OCI-LY1 (cell line): ENCODE data around the gene ABLIM2.

ENCODE experiments used
- H2AFZ ChIP-seq: fragments of 200-600 bp; sonication (generic), shearing (Covaris generic); 2 replicates; pipeline ENCODE4 v1.6.0; 2014; ENCODE audit warnings: antibody characterized with exemption, mild to moderate bottlenecking, low read length
- H3F3A ChIP-seq: fragments of 200-600 bp; sonication (generic), shearing (Covaris generic); 2 replicates; pipeline ENCODE4 v1.6.0; 2014; ENCODE audit warnings: mild to moderate bottlenecking, antibody characterized with exemption, low read length, moderate library complexity; ENCODE audit not compliant: insufficient read depth
- H3K27ac ChIP-seq: fragments of 200-600 bp; sonication (generic); 2 replicates; pipeline ENCODE4 v1.5.1; 2014; ENCODE audit warnings: low read length, mixed run types, mild to moderate bottlenecking, low read depth; ENCODE audit not compliant: poor library complexity, severe bottlenecking
- H3K27me3 ChIP-seq: fragments of 200-600 bp; sonication (generic); 2 replicates; pipeline ENCODE4 v1.6.0; 2014; ENCODE audit warnings: antibody characterized with exemption, mild to moderate bottlenecking, low read length, moderate library complexity; ENCODE audit not compliant: insufficient read depth
- H3K36me3 ChIP-seq: fragments of 200-600 bp; sonication (generic); 2 replicates; pipeline ENCODE4 v1.6.1; 2014; ENCODE audit warnings: mild to moderate bottlenecking, antibody characterized with exemption, low read length, moderate library complexity, mixed read lengths; ENCODE audit not compliant: insufficient read depth
- H3K4me1 ChIP-seq: fragments of 200-600 bp; sonication (generic); 2 replicates; pipeline ENCODE4 v1.5.1; 2014; ENCODE audit warnings: mild to moderate bottlenecking, low read length, moderate library complexity; ENCODE audit not compliant: insufficient read depth, severe bottlenecking
- H3K4me2 ChIP-seq: fragments of 200-600 bp; sonication (generic), shearing (Covaris generic); 2 replicates; pipeline ENCODE4 v1.6.1; 2014; ENCODE audit warnings: low read length
- H3K4me3 ChIP-seq: fragments of 200-600 bp; sonication (generic); 2 replicates; pipeline ENCODE4 v1.5.1; 2014; ENCODE audit warnings: low read length, low read depth, mild to moderate bottlenecking, mixed read lengths; ENCODE audit not compliant: poor library complexity, severe bottlenecking
- H3K79me2 ChIP-seq: fragments of 200-600 bp; shearing (Covaris generic); 2 replicates; pipeline ENCODE4 v1.6.1; 2016; ENCODE audit warnings: mixed run types, low read length, mixed read lengths; ENCODE audit not compliant: insufficient read depth
- H3K9ac ChIP-seq: fragments of 200-600 bp; sonication (generic), shearing (Covaris generic); 2 replicates; pipeline ENCODE4 v1.6.1; 2014; ENCODE audit warnings: mild to moderate bottlenecking, low read length, mixed read lengths
- H3K9me2 ChIP-seq: fragments of 200-600 bp; sonication (generic), shearing (Covaris generic); 2 replicates; pipeline ENCODE4 v1.6.1; 2014; ENCODE audit warnings: low read depth, mild to moderate bottlenecking, low read length, mixed read lengths
- H3K9me3 ChIP-seq: fragments of 200-600 bp; shearing (Covaris generic); 2 replicates; pipeline ENCODE4 v1.6.1; 2014; ENCODE audit warnings: low read length, mixed read lengths
- H4K20me1 ChIP-seq: fragments of 200-600 bp; sonication (generic), shearing (Covaris generic); 2 replicates; pipeline ENCODE4 v1.6.0; 2016; ENCODE audit warnings: mild to moderate bottlenecking, low read length; ENCODE audit not compliant: insufficient read depth
- CTCF ChIP-seq: fragments of 200-600 bp; sonication (generic), shearing (Covaris generic); IDR thresholded peaks from 2 replicates; pipeline ENCODE4 v1.5.1; 2017; ENCODE audit warnings: mild to moderate bottlenecking, antibody characterized with exemption, low read length, moderate library complexity, mixed read lengths
- EZH2 ChIP-seq: fragments of 200-600 bp; sonication (generic), shearing (Covaris generic); IDR thresholded peaks from 2 replicates; pipeline ENCODE4 v1.8.0; 2017; ENCODE audit warnings: borderline replicate concordance, mixed run types, mild to moderate bottlenecking, antibody characterized with exemption, low read length, moderate library complexity, mixed read lengths

The ABLIM2 gene

GRCh38 chr4:8127051-8127826, 31.4 kb downstream of the ABLIM2 start:
- no peaks in the 10 kb centered on the region for H3K79me2 ChIP-seq
- no peak overlapping the region for H3K4me2 ChIP-seq
- no peaks in the 10 kb centered on the region for H3K9me3 ChIP-seq
- no peaks in the 10 kb centered on the region for H3K9me2 ChIP-seq
- no peaks in the 10 kb centered on the region for H3K27me3 ChIP-seq
- peaks cover 26% of the 10 kb centered on the region for H3K4me1 ChIP-seq
- no peaks in the 10 kb centered on the region for H3F3A ChIP-seq
- no peak overlapping the region for H3K27ac ChIP-seq
- H4K20me1 ChIP-seq = no peaks in the 10 kb centered on the region
- H3K4me3 ChIP-seq = no peak overlapping the region
- TF ChIP-seq EZH2 (no peak), CTCF (no peak)
- H2AFZ ChIP-seq = no peak overlapping the region
- H3K9ac ChIP-seq = no peak overlapping the region
- no peaks in the 10 kb centered on the region; the same call in 1 of the 2 replicates for H3K36me3 ChIP-seq

- H3K9me3 ChIP-seq = no peaks in the 10 kb centered on the region
- no peak overlapping the region for H3K9ac ChIP-seq
- no peaks in the 10 kb centered on the region for H3K9me2 ChIP-seq
- H2AFZ ChIP-seq = no peak overlapping the region
- H3K4me3 ChIP-seq = no peak overlapping the region
- no peak overlapping the region for H3K4me2 ChIP-seq
- peaks cover 26% of the 10 kb centered on the region for H3K4me1 ChIP-seq
- no peak for TF ChIP-seq CTCF
- TF ChIP-seq EZH2 = no peak
- H3K27ac ChIP-seq = no peak overlapping the region
- no peaks in the 10 kb centered on the region for H3K79me2 ChIP-seq
- no peaks in the 10 kb centered on the region for H3F3A ChIP-seq
- no peaks in the 10 kb centered on the region for H4K20me1 ChIP-seq
- no peaks in the 10 kb centered on the region; the same call in 1 of the 2 replicates for H3K36me3 ChIP-seq
- H3K27me3 ChIP-seq = no peaks in the 10 kb centered on the region
These were observed 32.1 kb downstream of the ABLIM2 start for GRCh38 chr4:8126523-8126922.

GRCh38 chr4:8125526-8126056, 33.0 kb downstream of the ABLIM2 start:
- Histone ChIP-seq H3F3A (no peaks in the 10 kb centered on the region), H3K4me3 (no peak overlapping the region)

More at GRCh38 chr4:8125526-8126056, 33.0 kb downstream of the ABLIM2 start:
- Histone ChIP-seq H3K9me3 (no peaks in the 10 kb centered on the region), H4K20me1 (no peaks in the 10 kb centered on the region), H3K4me1 (peaks cover 22% of the 10 kb centered on the region), H3K4me2 (no peak overlapping the region), H3K9ac (no peak overlapping the region), H3K36me3 (no peaks in the 10 kb centered on the region; the same call in 1 of the 2 replicates), H3K27ac (no peak overlapping the region), H2AFZ (no peak overlapping the region), H3K9me2 (no peaks in the 10 kb centered on the region), H3K79me2 (no peaks in the 10 kb centered on the region), H3K27me3 (no peaks in the 10 kb centered on the region)
- no peak for TF ChIP-seq EZH2
- TF ChIP-seq CTCF = no peak
